Right lobe of liver (tissue), 4 donors: ENCODE results near the gene RAP1GAP.

Source experiments
- CTCF ChIP-seq, 4 donors: fragments of 200-600 bp in 3 of 4; fragments of 450-650 bp in 1 of 4; IDR thresholded peaks; one replicate each; pipeline versions ENCODE4 v1.5.1 to v1.8.0; 2016 to 2022; ENCODE audit warnings: antibody characterized with exemption in 4 of 4, mild to moderate bottlenecking in 2 of 4
- POLR2A ChIP-seq: fragments of 450-650 bp; IDR thresholded peaks from one replicate; pipeline ENCODE4 v1.6.1; 2017; ENCODE audit warnings: antibody characterized with exemption, mild to moderate bottlenecking
- donor health status: DM: no; HTN: no; CAD: no.
- donor health status: DM: no; HTN: no; CAD: no.
- donor health status: DM: no; HTN: yes; CAD: no.

GRCh38 chr1:21562896-21563295 lies 106.3 kb downstream of the RAP1GAP start:
- TF ChIP-seq POLR2A = no peak
- TF ChIP-seq CTCF (IDR thresholded peaks at IDR 0.05) = no peak
